GM19099 (cell line): ENCODE measurements around the gene ABO.

Experiments used
- POLR2A ChIP-seq: IDR thresholded peaks from 3 replicates; pipeline ENCODE4 v1.6.1; 2011; ENCODE audit warnings: low read depth; ENCODE audit not compliant: insufficient read length; ENCODE audit errors: extremely low read depth

ABO gene

DNA sequence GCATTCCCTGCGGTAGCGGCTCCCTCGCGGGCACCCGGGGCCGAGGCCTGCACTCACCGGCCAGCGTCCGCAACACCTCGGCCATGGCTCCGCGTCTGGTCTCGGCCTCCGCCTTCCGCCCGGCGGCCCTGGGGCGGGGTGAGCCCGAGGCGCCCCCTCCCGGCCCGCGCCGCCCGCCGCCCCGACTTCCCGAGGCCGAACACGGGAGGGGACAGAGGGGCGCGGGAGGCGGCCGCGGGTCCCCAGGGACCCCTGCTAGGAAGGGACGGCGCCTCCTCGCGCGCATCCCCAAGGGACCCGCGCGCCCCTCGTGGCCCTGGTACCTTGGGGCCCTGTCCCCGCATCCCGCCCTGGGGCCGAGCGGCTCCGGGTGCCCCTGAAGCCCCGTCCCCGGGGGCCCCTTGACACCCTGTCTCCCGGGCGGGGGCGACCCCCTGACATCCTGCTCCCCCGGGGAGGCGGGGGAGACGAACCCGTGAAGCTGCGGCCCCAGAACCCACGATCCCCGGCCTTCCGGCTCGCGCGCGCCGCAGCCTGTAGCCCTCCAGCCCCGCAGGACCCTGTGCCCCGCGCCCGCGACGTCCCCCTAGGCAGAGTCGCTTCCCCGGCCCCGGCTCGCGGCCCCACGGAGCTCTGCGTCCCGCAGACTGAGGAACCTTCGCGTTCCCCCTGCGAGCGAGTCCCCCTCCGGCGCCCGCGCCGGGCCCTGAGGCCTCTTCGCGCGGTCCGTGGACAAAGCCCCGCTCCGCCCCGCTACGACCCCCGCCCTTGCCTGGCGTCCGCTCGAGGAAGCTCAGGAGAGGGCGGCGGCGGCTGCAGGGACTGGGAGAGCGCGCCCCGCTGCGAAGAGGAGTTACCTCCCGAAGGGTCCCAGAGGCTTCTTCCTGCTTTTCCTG, at the start of gene ABO:
Gene ABO (minus strand): TSS at position 97 of the 896 bp plus-strand sequence.
- TF ChIP-seq POLR2A = no peak

- no peak for TF ChIP-seq POLR2A
Measured at GRCh38 chr9:133323991-133324703, 49.1 kb upstream of the ABO start.

DNA sequence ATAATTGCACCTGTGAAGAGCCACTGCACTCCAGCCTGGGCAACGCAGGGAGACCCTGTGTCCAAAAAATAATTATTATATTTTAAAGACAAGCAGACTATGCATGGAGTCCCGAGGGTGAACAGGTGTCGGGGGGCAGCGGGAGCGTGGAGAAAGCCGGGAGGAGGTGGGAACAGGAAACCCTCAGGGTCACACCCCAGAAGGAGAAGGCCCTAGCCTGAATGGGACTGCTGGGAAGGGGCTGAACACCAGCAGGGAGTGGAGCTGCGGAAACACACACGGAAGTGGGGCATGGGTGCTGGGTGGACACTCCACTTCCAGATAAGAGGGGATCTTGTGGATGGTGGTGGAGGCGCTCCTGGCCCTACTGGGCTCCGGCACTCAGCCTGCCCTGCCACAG, 48.2 kb upstream of the ABO start:
- TF ChIP-seq POLR2A = no peak

DNA sequence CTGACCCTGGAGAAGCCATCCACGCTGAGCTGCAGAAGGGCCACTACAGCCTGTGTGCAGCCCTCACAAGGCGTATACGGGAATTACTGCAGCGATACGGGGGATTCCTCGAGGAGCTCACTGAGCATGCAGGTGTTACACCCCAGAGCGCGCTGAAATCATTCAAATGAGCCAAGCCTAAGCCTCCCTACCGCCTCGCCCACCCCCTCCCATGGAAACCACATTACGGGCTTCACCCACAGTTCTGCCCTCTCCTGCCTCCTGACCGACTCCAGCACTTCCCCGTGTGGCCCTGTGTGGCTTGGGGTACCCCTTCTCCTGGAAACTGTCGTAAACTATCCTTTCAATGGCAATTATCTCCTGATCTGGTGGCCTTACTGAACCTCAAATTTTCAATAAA, 47.7 kb upstream of the ABO start:
- TF ChIP-seq POLR2A = no peak

- TF ChIP-seq POLR2A = no peak
Measured at GRCh38 chr9:133321411-133321935, 46.5 kb upstream of the ABO start.

- TF ChIP-seq POLR2A = no peak
Measured at GRCh38 chr9:133320421-133320881, 45.5 kb upstream of the ABO start.

GRCh38 chr9:133315997-133316396, 41.0 kb upstream of the ABO start:
- no peak for TF ChIP-seq POLR2A

DNA sequence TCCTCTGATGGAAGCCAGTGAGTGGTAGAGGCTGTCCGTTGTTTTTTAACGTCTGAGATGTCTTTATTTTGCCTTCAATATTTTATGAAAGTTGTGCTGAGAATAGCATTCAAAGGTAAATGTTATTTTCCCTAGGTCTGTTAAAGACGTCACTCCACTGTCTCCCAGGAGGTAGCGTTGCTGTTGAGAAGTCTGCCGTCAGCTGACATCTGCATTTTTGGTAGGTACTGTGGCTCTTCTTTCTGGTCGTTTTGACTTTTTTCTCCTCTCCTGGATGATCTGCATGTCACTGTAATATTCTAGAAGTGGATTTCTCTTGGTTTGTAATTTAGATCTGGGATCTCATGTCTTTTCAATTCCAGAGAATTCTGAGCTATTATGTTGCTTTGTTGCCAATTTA, 34.6 kb upstream of the ABO start:
- no peak for TF ChIP-seq POLR2A

DNA sequence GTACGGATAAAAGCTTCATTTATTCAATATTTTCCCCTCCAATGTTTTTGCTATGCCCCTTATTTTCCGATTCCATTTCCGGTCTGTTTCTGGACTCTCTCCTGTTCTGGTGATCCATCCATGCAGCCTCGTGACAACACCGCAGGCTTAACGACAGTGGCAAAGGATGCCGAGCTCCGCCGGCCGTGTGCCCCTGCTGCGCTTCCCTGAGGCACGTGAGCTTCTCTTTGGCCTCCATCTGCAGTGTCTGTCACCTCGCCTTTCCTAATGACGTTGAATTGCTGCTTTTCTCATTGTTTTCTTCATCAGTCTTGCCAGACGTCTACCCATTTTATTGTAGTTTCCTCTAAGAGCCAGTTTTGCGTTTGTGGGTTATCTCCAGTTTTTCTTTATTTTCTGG, 32.3 kb upstream of the ABO start:
- no peak for TF ChIP-seq POLR2A

DNA sequence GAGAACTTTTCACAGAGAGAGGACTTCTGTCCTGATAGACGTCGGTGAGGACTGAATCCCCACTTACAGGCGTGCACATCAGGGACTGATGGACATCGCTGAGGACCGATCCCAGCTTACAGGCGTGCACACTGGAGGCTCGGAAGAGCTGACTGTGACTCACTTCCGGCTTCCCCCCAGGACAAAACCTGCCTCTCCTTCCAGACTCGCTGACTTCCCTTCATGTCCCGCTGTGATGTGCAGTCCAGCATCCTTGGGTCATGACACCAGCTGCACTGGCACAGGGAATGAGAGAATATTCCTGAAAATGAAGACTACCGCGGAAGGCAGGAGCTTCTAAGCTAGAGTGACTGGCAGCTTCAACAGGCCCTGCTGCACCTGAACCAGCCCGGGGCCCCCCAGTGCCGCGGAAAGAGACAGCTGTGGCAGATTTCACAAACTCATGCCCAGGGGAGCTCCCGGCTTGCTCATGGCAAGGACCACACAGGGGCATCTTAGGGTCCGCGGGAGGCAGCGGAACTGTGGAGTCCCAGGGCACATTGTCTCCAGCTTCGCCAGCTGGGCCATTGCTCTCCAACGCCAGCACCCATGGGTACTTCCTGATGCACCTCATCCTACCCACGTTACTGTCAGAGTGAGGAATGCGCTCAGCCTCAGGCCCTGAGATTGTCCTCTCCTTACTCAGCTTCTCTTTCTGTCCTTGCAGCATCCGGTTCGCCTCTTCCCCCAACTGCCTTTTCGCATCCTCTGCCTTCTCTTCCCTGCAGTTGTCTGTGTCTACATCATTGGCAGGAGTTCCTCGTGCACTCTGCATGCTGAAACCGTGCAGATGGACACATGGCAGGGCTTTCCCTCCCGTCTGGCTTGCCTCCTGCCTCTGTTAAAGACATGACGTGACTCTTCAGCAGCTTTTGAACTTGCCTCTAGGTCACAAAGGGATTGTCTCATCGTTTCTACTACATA, 31.5 kb upstream of the ABO start:
- no peak for TF ChIP-seq POLR2A

- no peak for TF ChIP-seq POLR2A
Measured at GRCh38 chr9:133305731-133306130, 30.7 kb upstream of the ABO start.

- no peak for TF ChIP-seq POLR2A
Measured at GRCh38 chr9:133304477-133305377, 29.7 kb upstream of the ABO start.

GRCh38 chr9:133304158-133304470, 29.1 kb upstream of the ABO start:
- TF ChIP-seq POLR2A = no peak
